Endodermal cell (in vitro differentiated cells): ENCODE results near the gene GSTT4. TPM values are rescaled to one million over a fixed set of nuclear protein-coding genes. Genes with fewer than 3 reads are reported as not detected.
A peak's percentile ranks its signal among the peaks of the same experiment; 100 is the strongest.

ENCODE experiments used
- DNase-seq: peaks from one replicate; pipeline ENCODE4 v3.0.0-alpha.2; 2017
- H3K27ac ChIP-seq: 2 replicates; pipeline ENCODE4 v1.5.1; 2013; ENCODE audit warnings: mild to moderate bottlenecking, low read depth, low read length, moderate library complexity
- H3K27me3 ChIP-seq: 2 replicates; pipeline ENCODE4 v1.6.1; 2013; ENCODE audit warnings: mild to moderate bottlenecking, low read length, moderate library complexity; ENCODE audit not compliant: insufficient read depth, control insufficient read depth, poor library complexity, severe bottlenecking
- H3K36me3 ChIP-seq: 2 replicates; pipeline ENCODE4 v1.7.0; 2013; ENCODE audit warnings: mild to moderate bottlenecking, low read length, moderate library complexity; ENCODE audit not compliant: control insufficient read depth, insufficient read depth
- H3K4me1 ChIP-seq: one replicate; pipeline ENCODE4 v1.7.0; 2013; ENCODE audit warnings: low read length; ENCODE audit not compliant: control insufficient read depth, insufficient read depth
- H3K4me3 ChIP-seq: 2 replicates; pipeline ENCODE4 v1.5.1; 2013; ENCODE audit warnings: mild to moderate bottlenecking, low read length, moderate library complexity
- H3K9ac ChIP-seq: 2 replicates; pipeline ENCODE4 v1.6.1; 2013; ENCODE audit warnings: mild to moderate bottlenecking, low read length, moderate library complexity; ENCODE audit not compliant: poor library complexity, severe bottlenecking; ENCODE audit errors: extremely low read depth
- H3K9me3 ChIP-seq: 2 replicates; pipeline ENCODE4 v1.6.1; 2013; ENCODE audit warnings: mild to moderate bottlenecking, low read length, moderate library complexity; ENCODE audit not compliant: control insufficient read depth
- H3K27ac Mint-ChIP-seq: 2 replicates; pipeline ENCODE4 v1.8.0; 2020; ENCODE audit warnings: mixed read lengths
- H3K27me3 Mint-ChIP-seq: 2 replicates; pipeline ENCODE4 v1.8.0; 2021; ENCODE audit warnings: mild to moderate bottlenecking, mixed read lengths; ENCODE audit not compliant: insufficient read depth
- H3K36me3 Mint-ChIP-seq: 2 replicates; pipeline ENCODE4 v1.8.0; 2020; ENCODE audit warnings: low read depth, mixed read lengths
- H3K4me1 Mint-ChIP-seq: 2 replicates; pipeline ENCODE4 v1.8.0; 2020; ENCODE audit warnings: mixed read lengths
- H3K4me3 Mint-ChIP-seq: 2 replicates; pipeline ENCODE4 v1.8.0; 2020; ENCODE audit warnings: mild to moderate bottlenecking, moderate library complexity, mixed read lengths
- H3K9me3 Mint-ChIP-seq: 2 replicates; pipeline ENCODE4 v1.8.0; 2020; ENCODE audit warnings: mild to moderate bottlenecking, mixed read lengths
- CTCF ChIP-seq: fragments of 200-600 bp; sonication (generic); conservative IDR thresholded peaks from 2 replicates; pipeline ENCODE4 v1.5.0; 2021; ENCODE audit warnings: antibody characterized with exemption, mild to moderate bottlenecking
- WGBS, 2 experiments: methylation state at CpG; one replicate each; pipeline versions ENCODE4 v1.1.5 to v1.1.7; 2013; ENCODE audit warnings: missing lambda C conversion rate in 2 of 2, mixed read lengths in 1 of 2; ENCODE audit not compliant: insufficient coverage in 1 of 2, insufficient read length in 1 of 2; 5-methylcytosine and 5-hydroxymethylcytosine counted together
- total RNA-seq, 2 donors: library from RNA; stranded (reverse); fragmentation: NEBNext Ultra II Directional in 1 of 2; extraction: Animal tissue kit (Norgen Biotek cat#: 25700) in 1 of 2; gene quantifications; 2 replicates in 1 of 2; 3 replicates in 1 of 2; pipeline ENCODE4 v1.2.1, GENCODE V29; 2021

GSTT4 gene
- total RNA-seq, 2 donors from 2014 or later, result not detected

- no peak overlapping the region for H3K27ac ChIP-seq
- H3K4me1 ChIP-seq, result peaks cover 2% of the 10 kb centered on the region
- peaks cover 62% of the 10 kb centered on the region for H3K36me3 ChIP-seq
- no peaks in the 10 kb centered on the region for H3K9me3 Mint-ChIP-seq
- H3K27me3 ChIP-seq, result no peaks in the 10 kb centered on the region
- WGBS, 2 experiments, result 95 to 96% methylated on average over 4 of the region's 4 CpGs
- peaks cover 59% of the 10 kb centered on the region for H3K36me3 Mint-ChIP-seq
- peak overlapping the region; percentile 65 for H3K27ac Mint-ChIP-seq
- no peak overlapping the region for H3K9ac ChIP-seq
- H3K4me1 Mint-ChIP-seq, result no peaks in the 10 kb centered on the region
- no peak for DNase-seq
- no peaks in the 10 kb centered on the region for H3K9me3 ChIP-seq
- no peak overlapping the region for H3K4me3 ChIP-seq
- no peaks in the 10 kb centered on the region for H3K27me3 Mint-ChIP-seq
- TF ChIP-seq CTCF, result no peak
- H3K4me3 Mint-ChIP-seq, result no peak overlapping the region
Measured at GRCh38 chr22:24051568-24051967, 46.3 kb upstream of the GSTT4 start.

- Mint-ChIP-seq H3K4me3 (no peak overlapping the region), H3K36me3 (peaks cover 58% of the 10 kb centered on the region), H3K9me3 (no peaks in the 10 kb centered on the region), H3K27me3 (no peaks in the 10 kb centered on the region), H3K27ac (no peak overlapping the region), H3K4me1 (no peaks in the 10 kb centered on the region)
- H3K9me3 ChIP-seq, result no peaks in the 10 kb centered on the region
- DNase-seq, result no peak
- no peaks in the 10 kb centered on the region for H3K27me3 ChIP-seq
- WGBS, 2 experiments, result 88 to 91% methylated on average over 5 of the region's 5 CpGs
- TF ChIP-seq CTCF, result no peak
- no peak overlapping the region for H3K4me3 ChIP-seq
- no peak overlapping the region for H3K9ac ChIP-seq
- H3K36me3 ChIP-seq, result peaks cover 62% of the 10 kb centered on the region
- peaks cover 2% of the 10 kb centered on the region for H3K4me1 ChIP-seq
- H3K27ac ChIP-seq, result no peak overlapping the region
Measured at GRCh38 chr22:24051028-24051427, 45.8 kb upstream of the GSTT4 start.

GRCh38 chr22:24049978-24050377 lies 44.7 kb upstream of the GSTT4 start:
- Histone ChIP-seq H3K9me3 (no peaks in the 10 kb centered on the region), H3K4me3 (no peak overlapping the region), H3K4me1 (peaks cover 2% of the 10 kb centered on the region), H3K36me3 (peaks cover 59% of the 10 kb centered on the region), H3K27ac (no peak overlapping the region), H3K9ac (no peak overlapping the region), H3K27me3 (no peaks in the 10 kb centered on the region)
- H3K36me3 Mint-ChIP-seq, result peaks cover 59% of the 10 kb centered on the region
- no peaks in the 10 kb centered on the region for H3K27me3 Mint-ChIP-seq
- peak overlapping the region; percentile 40 for H3K27ac Mint-ChIP-seq
- WGBS, 2 experiments, result 86 to 100% methylated on average over 2 of the region's 2 CpGs
- H3K4me1 Mint-ChIP-seq, result no peaks in the 10 kb centered on the region
- no peak for DNase-seq
- TF ChIP-seq CTCF, result no peak
- H3K9me3 Mint-ChIP-seq, result no peaks in the 10 kb centered on the region
- no peak overlapping the region for H3K4me3 Mint-ChIP-seq
